ENCODE measurements around the gene CEP164.

The CEP164 gene

DNA sequence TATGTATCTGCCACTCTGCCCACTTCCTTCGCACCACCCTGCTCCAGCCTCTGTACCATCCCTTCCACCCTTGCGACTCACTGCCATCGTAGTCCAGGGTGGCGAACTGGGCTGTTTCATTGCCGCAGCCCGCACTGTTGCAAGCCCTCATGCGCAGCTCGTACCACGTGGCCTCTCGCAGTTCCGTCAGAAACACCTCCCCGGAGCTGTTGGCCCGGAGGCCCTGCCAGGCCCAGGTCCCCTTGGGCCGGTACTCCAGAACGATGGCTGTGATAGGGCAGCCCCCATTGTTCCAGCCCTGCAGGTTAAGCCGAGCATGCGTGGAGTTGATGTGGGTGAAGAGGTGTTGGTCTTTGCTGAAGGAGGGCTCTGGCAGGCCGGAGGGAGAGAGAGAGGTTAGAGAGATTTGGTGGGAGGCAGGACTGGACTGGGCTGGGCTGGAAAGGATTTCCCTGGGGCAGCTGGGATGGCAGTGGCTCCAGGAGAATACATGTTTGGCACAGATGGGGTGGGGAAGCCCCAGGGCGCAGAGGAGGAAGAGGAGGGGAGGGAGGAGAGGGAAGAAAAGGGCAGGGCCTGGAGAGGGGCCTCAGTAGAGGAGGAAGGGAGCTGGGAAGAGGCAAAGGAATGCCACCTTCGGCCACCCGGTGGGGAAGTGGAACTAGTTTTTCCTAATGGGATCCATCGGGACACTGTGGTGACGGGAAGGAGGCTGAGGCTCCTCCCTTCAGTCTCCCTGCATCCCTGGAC lies 109.6 kb downstream of the CEP164 start:
- TF ChIP-seq, protein P1, sequence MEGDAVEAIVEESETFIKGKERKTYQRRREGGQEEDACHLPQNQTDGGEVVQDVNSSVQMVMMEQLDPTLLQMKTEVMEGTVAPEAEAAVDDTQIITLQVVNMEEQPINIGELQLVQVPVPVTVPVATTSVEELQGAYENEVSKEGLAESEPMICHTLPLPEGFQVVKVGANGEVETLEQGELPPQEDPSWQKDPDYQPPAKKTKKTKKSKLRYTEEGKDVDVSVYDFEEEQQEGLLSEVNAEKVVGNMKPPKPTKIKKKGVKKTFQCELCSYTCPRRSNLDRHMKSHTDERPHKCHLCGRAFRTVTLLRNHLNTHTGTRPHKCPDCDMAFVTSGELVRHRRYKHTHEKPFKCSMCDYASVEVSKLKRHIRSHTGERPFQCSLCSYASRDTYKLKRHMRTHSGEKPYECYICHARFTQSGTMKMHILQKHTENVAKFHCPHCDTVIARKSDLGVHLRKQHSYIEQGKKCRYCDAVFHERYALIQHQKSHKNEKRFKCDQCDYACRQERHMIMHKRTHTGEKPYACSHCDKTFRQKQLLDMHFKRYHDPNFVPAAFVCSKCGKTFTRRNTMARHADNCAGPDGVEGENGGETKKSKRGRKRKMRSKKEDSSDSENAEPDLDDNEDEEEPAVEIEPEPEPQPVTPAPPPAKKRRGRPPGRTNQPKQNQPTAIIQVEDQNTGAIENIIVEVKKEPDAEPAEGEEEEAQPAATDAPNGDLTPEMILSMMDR (IDR thresholded peaks at IDR 0.05; ENCODE audit: low read depth, low read length, missing control alignments), result no peak
- no peak for DNase-seq (ENCODE audit: low read depth)
- no peak overlapping the region for H3K4me3 ChIP-seq (ENCODE audit: low read depth, low read length)

DNA sequence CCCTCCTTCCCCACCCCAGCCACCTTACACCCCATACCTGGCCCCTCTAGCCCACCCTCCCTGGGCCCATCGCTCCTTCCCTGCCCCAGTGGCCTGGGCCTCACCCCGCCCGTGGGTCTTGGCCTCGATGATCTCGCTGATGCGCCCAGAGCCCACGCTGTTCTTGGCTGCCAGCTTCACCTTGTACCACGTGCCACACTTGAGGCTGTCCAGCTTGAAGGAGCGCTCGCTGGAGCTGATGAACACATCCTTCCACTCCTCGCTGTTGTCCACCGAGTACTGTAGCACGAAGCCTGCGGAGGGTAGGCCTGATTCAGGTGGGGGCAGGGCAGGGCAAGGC lies 110.1 kb downstream of the CEP164 start:
- TF ChIP-seq, protein P1 (IDR thresholded peaks at IDR 0.05; ENCODE audit: low read depth, low read length, missing control alignments), result no peak
- H3K4me3 ChIP-seq (ENCODE audit: low read depth, low read length), result no peak overlapping the region
- DNase-seq (ENCODE audit: low read depth), result no peak

DNA sequence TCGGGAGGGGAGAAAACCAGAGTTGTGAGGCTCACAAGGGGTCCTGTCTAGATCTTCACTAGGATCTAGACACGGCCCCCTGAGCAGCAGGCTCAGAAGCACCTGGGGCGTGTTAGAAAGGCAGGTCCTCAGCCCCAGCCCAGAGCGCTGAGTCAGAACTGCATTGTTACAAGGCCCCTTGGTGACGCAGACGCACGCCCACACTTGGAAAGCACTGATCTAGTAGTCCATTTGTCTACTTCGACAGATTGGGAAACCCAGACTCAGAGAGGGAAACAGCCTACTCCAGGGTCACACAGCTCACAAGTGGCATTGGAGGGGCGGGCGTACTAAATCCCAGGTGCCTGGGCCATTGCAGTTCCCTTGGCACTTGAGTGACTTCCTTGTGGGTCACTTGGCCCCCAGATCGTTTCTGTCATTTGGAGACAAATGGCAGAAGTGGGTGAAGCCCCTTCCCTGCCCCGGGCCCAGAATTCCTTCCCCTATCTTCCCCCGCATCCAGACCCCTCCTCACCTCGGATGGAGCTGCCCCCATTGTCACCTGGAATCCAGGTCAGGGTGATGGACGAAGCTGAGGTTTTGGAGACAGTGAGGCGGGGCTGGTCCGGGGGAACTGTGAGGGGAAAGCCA lies 110.8 kb downstream of the CEP164 start:
- no peak for DNase-seq (ENCODE audit: low read depth)
- TF ChIP-seq, protein P1 (IDR thresholded peaks at IDR 0.05; ENCODE audit: low read depth, low read length, missing control alignments), result no peak
- H3K4me3 ChIP-seq (ENCODE audit: low read depth, low read length), result no peak overlapping the region

DNA sequence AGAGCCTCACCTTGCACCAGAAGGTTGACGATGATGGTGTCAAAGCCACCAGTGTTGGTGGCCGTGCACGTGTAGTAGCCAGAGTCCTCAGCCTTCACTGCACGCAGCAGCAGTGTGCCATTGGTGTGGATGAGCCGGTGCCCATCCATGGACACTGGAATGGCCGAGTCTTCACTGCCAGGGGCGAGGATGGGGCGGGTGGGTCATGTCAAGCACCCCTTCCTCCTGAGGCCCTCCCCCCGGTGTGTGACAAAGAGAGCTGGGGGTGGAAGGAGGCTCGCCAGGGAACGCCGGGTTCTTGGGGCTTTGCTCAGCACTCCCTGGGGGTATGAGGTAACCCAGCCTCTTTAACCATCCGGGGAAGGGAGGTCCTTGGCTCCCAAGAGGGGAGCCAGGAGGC lies 111.6 kb downstream of the CEP164 start:
- TF ChIP-seq, protein P1 (IDR thresholded peaks at IDR 0.05; ENCODE audit: low read depth, low read length, missing control alignments), result no peak
- no peak for DNase-seq (ENCODE audit: low read depth)
- H3K4me3 ChIP-seq (ENCODE audit: low read depth, low read length), result no peak overlapping the region

DNA sequence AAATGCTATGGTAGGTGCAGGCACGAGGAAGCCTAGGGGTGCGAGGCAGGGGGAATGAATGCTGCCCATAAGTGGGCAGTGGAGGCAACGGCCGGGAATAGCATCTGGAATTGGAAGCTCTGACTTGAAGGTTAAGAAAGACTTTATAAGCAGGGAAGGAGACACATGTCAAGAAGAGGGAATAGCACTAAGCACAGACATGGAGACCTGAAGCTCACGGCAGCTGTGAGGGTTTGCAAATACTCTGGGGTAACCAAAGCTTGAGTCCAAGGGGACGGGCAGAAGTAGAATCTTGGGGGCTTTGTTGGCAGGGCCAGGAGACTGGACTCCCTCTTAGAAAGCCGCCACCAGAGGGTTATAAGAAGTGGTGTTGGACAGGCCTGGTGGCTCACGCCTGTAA lies 112.6 kb downstream of the CEP164 start:
- TF ChIP-seq, protein P1 (IDR thresholded peaks at IDR 0.05; ENCODE audit: low read depth, low read length, missing control alignments), result no peak
- H3K4me3 ChIP-seq (ENCODE audit: low read depth, low read length), result no peak overlapping the region
- DNase-seq (ENCODE audit: low read depth), result no peak

DNA sequence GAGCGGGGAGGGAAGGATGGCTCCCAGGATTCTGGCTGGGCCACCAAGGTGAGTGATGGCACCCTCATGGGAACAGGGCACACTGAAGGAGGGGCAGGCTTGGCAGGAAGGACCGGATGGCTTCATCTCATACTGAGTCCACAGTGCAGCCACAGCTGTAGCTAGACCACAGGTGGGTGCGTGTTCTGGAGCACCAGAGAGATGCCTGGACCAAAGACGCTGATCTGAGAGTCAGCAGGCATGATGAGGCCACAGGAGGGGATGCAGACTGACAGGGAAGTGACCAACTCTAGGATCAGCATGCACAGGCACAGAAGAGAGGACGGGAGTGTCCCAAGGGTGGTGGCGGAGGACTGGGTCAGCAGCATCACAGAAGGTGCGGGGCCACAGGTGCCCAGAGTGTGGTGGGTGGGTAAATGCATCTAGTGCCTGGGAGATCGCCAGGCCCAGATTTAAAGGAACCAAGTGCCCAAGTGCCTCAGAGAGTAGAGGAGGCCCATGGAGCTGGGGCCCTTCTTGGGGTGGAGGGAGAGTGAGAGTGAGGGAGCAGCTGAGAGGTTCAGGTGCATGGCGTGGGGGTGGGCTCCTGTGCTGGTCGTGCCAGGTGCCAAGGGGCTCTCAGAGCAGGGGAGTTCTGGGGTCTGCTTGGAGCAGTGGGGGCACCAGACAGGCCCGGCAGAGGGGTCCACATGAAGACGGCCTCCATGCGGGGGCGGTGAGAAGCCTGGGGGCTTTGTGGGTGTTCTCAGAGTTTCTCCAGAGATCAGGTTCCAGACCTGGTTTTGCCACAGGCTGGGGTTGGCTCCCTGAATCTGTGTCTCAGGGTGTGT lies 113.7 kb downstream of the CEP164 start:
- no peak for DNase-seq (ENCODE audit: low read depth)
- TF ChIP-seq, protein P1 (IDR thresholded peaks at IDR 0.05; ENCODE audit: low read depth, low read length, missing control alignments), result no peak
- H3K4me3 ChIP-seq (ENCODE audit: low read depth, low read length), result no peak overlapping the region

Data from GM12864 (cell line).